Mammary epithelial cell (primary cell): ENCODE data around the gene SLC2A9.

ENCODE experiments used
- EZH2 ChIP-seq: IDR thresholded peaks from 2 replicates; pipeline ENCODE4 v1.6.1; 2012; ENCODE audit warnings: low read length, inconsistent platforms, borderline replicate concordance
- TF ChIP-seq, protein P1 (sequence below), 2 donors: IDR thresholded peaks in 1 of 2; conservative IDR thresholded peaks in 1 of 2; 2 replicates each; pipeline ENCODE4 v1.5.1; 2011 to 2012; ENCODE audit warnings: inconsistent platforms in 2 of 2, low read length in 2 of 2, mild to moderate bottlenecking in 2 of 2, control low read depth in 1 of 2, low read depth in 1 of 2; ENCODE audit not compliant: insufficient read depth in 1 of 2; ENCODE audit errors: extremely low read depth in 1 of 2

- TF ChIP-seq, protein P1, sequence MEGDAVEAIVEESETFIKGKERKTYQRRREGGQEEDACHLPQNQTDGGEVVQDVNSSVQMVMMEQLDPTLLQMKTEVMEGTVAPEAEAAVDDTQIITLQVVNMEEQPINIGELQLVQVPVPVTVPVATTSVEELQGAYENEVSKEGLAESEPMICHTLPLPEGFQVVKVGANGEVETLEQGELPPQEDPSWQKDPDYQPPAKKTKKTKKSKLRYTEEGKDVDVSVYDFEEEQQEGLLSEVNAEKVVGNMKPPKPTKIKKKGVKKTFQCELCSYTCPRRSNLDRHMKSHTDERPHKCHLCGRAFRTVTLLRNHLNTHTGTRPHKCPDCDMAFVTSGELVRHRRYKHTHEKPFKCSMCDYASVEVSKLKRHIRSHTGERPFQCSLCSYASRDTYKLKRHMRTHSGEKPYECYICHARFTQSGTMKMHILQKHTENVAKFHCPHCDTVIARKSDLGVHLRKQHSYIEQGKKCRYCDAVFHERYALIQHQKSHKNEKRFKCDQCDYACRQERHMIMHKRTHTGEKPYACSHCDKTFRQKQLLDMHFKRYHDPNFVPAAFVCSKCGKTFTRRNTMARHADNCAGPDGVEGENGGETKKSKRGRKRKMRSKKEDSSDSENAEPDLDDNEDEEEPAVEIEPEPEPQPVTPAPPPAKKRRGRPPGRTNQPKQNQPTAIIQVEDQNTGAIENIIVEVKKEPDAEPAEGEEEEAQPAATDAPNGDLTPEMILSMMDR (conservative IDR thresholded peaks at IDR 0.05 in 1 of 2, IDR thresholded peaks at IDR 0.05 in 1 of 2; ENCODE audit: extremely low read depth in 1 of 2, insufficient read depth in 1 of 2, low read depth in 1 of 2, low read length in 2 of 2): no peak
- TF ChIP-seq EZH2: no peak
Measured at GRCh38 chr4:9940041-9940440, 81.3 kb downstream of the SLC2A9 start.
